WTC11 (cell line): Measurements from ENCODE around the gene EDIL3. TPM values are rescaled to one million over a fixed set of nuclear protein-coding genes. Genes with fewer than 3 reads are reported as not detected.
A peak's percentile ranks its signal among the peaks of the same experiment; 100 is the strongest.

Experiments
- ATAC-seq: fragments of 200-7000 bp; cut with Tn5 transposase; 2 replicates; pipeline ENCODE4 v1.10.0; 2021; ENCODE audit warnings: mild to moderate bottlenecking, moderate library complexity
- CTCF ChIA-PET: fragments of 300-600 bp; sonication (Branson Sonifier 250); formaldehyde crosslinking; loops from one replicate; lab custom pipeline; 2021; ENCODE audit warnings: antibody characterized with exemption; lab: Charles Lee
- POLR2A ChIA-PET: fragments of 350-600 bp; sonication (Branson Sonifier 250); formaldehyde crosslinking; loops from one replicate; lab custom pipeline; 2021; ENCODE audit warnings: antibody characterized with exemption; lab: Charles Lee
- DNase-seq: peaks from one replicate; pipeline ENCODE4 v3.0.0; 2021; ENCODE audit warnings: low spot score
- H3K27ac Mint-ChIP-seq: 2 replicates; pipeline ENCODE4 v1.8.0; 2021; ENCODE audit warnings: mixed read lengths
- H3K27me3 Mint-ChIP-seq: 2 replicates; pipeline ENCODE4 v1.8.0; 2021; ENCODE audit warnings: low read depth, mild to moderate bottlenecking, moderate library complexity, mixed read lengths
- H3K36me3 Mint-ChIP-seq: 2 replicates; pipeline ENCODE4 v1.8.0; 2021; ENCODE audit warnings: mixed read lengths
- H3K4me1 Mint-ChIP-seq: 2 replicates; pipeline ENCODE4 v1.8.0; 2022; ENCODE audit warnings: mixed read lengths
- H3K4me3 Mint-ChIP-seq: 2 replicates; pipeline ENCODE4 v1.8.0; 2021; ENCODE audit warnings: mild to moderate bottlenecking, moderate library complexity, mixed read lengths
- H3K9me3 Mint-ChIP-seq: 2 replicates; pipeline ENCODE4 v1.8.0; 2021; ENCODE audit warnings: mixed read lengths
- E2F5 ChIP-seq: sonication (generic); formaldehyde crosslinking; IDR thresholded peaks from 2 replicates; pipeline ENCODE4 v1.8.1; 2022; ENCODE audit warnings: mild to moderate bottlenecking, moderate library complexity, missing genetic modification reagents
- GTF2I ChIP-seq: fragments of 250-450 bp; sonication (Bioruptor Pico); conservative IDR thresholded peaks from 2 replicates; pipeline ENCODE4 v1.4.0; 2021; ENCODE audit warnings: mild to moderate bottlenecking
- IRF2 ChIP-seq: sonication (generic); formaldehyde crosslinking; IDR thresholded peaks from 2 replicates; pipeline ENCODE4 v1.8.0; 2022; ENCODE audit warnings: low read depth, missing genetic modification reagents, borderline replicate concordance
- MYBL2 ChIP-seq: sonication (generic); formaldehyde crosslinking; IDR thresholded peaks from 2 replicates; pipeline ENCODE4 v1.8.1; 2023; ENCODE audit warnings: mild to moderate bottlenecking, moderate library complexity, missing genetic modification reagents
- NFATC4 ChIP-seq: fragments of 250-450 bp; sonication (Bioruptor Pico); IDR thresholded peaks from 2 replicates; pipeline ENCODE4 v1.9.0; 2021; ENCODE audit warnings: mild to moderate bottlenecking
- NFE2L1 ChIP-seq: sonication (generic); formaldehyde crosslinking; IDR thresholded peaks from 2 replicates; pipeline ENCODE4 v1.8.1; 2023; ENCODE audit warnings: missing genetic modification reagents
- NR1H2 ChIP-seq: sonication (generic); formaldehyde crosslinking; IDR thresholded peaks from 2 replicates; pipeline ENCODE4 v1.9.0; 2021; ENCODE audit warnings: mild to moderate bottlenecking, moderate library complexity, missing genetic modification reagents
- RORB ChIP-seq: fragments of 250-450 bp; sonication (Bioruptor Pico); IDR thresholded peaks from 2 replicates; pipeline ENCODE4 v1.9.0; 2021; ENCODE audit warnings: mild to moderate bottlenecking
- SMAD4 ChIP-seq: sonication (generic); formaldehyde crosslinking; IDR thresholded peaks from 2 replicates; pipeline ENCODE4 v1.8.0; 2022; ENCODE audit warnings: mild to moderate bottlenecking, missing genetic modification reagents
- SP1 ChIP-seq: sonication (generic); formaldehyde crosslinking; conservative IDR thresholded peaks from 2 replicates; pipeline ENCODE4 v1.8.1; 2022; ENCODE audit warnings: missing genetic modification reagents
- TEAD4 ChIP-seq: sonication (generic); formaldehyde crosslinking; IDR thresholded peaks from 2 replicates; pipeline ENCODE4 v1.8.0; 2022; ENCODE audit warnings: mild to moderate bottlenecking, missing genetic modification reagents
- USF1 ChIP-seq: sonication (generic); formaldehyde crosslinking; IDR thresholded peaks from 2 replicates; pipeline ENCODE4 v1.8.0; 2022; ENCODE audit warnings: mild to moderate bottlenecking, missing genetic modification reagents
- ZNF121 ChIP-seq: sonication (generic); formaldehyde crosslinking; IDR thresholded peaks from 2 replicates; pipeline ENCODE4 v1.8.0; 2023; ENCODE audit warnings: missing genetic modification reagents
- ZNF138 ChIP-seq: sonication (generic); formaldehyde crosslinking; conservative IDR thresholded peaks from 2 replicates; pipeline ENCODE4 v1.8.1; 2022; ENCODE audit warnings: mild to moderate bottlenecking, moderate library complexity, missing genetic modification reagents
- ZNF219 ChIP-seq: sonication (generic); formaldehyde crosslinking; IDR thresholded peaks from 2 replicates; pipeline ENCODE4 v1.8.0; 2023; ENCODE audit warnings: missing genetic modification reagents, mild to moderate bottlenecking, borderline replicate concordance
- ZNF232 ChIP-seq: sonication (generic); formaldehyde crosslinking; IDR thresholded peaks from 2 replicates; pipeline ENCODE4 v1.8.0; 2022; ENCODE audit warnings: mild to moderate bottlenecking, missing genetic modification reagents
- ZNF396 ChIP-seq: fragments of 250-450 bp; sonication (Bioruptor Pico); IDR thresholded peaks from 2 replicates; pipeline ENCODE4 v1.8.0; 2021; ENCODE audit warnings: mild to moderate bottlenecking, moderate library complexity, borderline replicate concordance
- ZNF416 ChIP-seq: fragments of 250-450 bp; sonication (Bioruptor Pico); IDR thresholded peaks from 2 replicates; pipeline ENCODE4 v1.9.0; 2021; ENCODE audit warnings: mild to moderate bottlenecking, inconsistent platforms
- ZNF671 ChIP-seq: fragments of 250-450 bp; sonication (Bioruptor Pico); IDR thresholded peaks from 2 replicates; pipeline ENCODE4 v1.8.0; 2021; ENCODE audit warnings: mild to moderate bottlenecking
- total RNA-seq: library from RNA; stranded (reverse); gene quantifications from 3 replicates; pipeline ENCODE4 v1.2.3, GENCODE V29; 2021
- TF ChIP-seq, protein P1 (sequence below): fragments of 250-450 bp; sonication (Bioruptor Pico); IDR thresholded peaks from 2 replicates; pipeline ENCODE4 v1.8.0; 2021; ENCODE audit warnings: mild to moderate bottlenecking
- TF ChIP-seq, protein P2 (sequence below): sonication (generic); formaldehyde crosslinking; IDR thresholded peaks from 2 replicates; pipeline ENCODE4 v1.8.1; 2023; ENCODE audit warnings: mild to moderate bottlenecking, missing genetic modification reagents, moderate library complexity
- TF ChIP-seq, protein P3 (sequence below): fragments of 250-450 bp; sonication (Bioruptor Pico); IDR thresholded peaks from 2 replicates; pipeline ENCODE4 v1.9.0; 2021; ENCODE audit warnings: mild to moderate bottlenecking, borderline replicate concordance
- TF ChIP-seq, protein P4 (sequence below): sonication (generic); formaldehyde crosslinking; IDR thresholded peaks from 2 replicates; pipeline ENCODE4 v1.8.0; 2022; ENCODE audit warnings: mild to moderate bottlenecking, missing genetic modification reagents

EDIL3 gene
- total RNA-seq, 1 experiment from 2014 or later, result 48.3 TPM

GRCh38 chr5:84344788-84345187 is 39.9 kb downstream of the EDIL3 start:
- no peaks in the 10 kb centered on the region for H3K9me3 Mint-ChIP-seq
- TF ChIP-seq ZNF671 (CRISPR knock-in tag), result no peak
- TF ChIP-seq, protein P1, sequence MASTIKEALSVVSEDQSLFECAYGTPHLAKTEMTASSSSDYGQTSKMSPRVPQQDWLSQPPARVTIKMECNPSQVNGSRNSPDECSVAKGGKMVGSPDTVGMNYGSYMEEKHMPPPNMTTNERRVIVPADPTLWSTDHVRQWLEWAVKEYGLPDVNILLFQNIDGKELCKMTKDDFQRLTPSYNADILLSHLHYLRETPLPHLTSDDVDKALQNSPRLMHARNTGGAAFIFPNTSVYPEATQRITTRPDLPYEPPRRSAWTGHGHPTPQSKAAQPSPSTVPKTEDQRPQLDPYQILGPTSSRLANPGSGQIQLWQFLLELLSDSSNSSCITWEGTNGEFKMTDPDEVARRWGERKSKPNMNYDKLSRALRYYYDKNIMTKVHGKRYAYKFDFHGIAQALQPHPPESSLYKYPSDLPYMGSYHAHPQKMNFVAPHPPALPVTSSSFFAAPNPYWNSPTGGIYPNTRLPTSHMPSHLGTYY (CRISPR knock-in tag), result no peak
- no peak for TF ChIP-seq NFE2L1 (CRISPR knock-in tag)
- no peak for TF ChIP-seq ZNF138 (CRISPR knock-in tag)
- TF ChIP-seq, all 79 proteins: peak for 0
- H3K4me1 Mint-ChIP-seq, result peaks cover 60% of the 10 kb centered on the region
- CTCF ChIA-PET, result no interaction called here
- POLR2A ChIA-PET, result no interaction called here
- no peak for DNase-seq
- no peak for ATAC-seq
- no peaks in the 10 kb centered on the region for H3K36me3 Mint-ChIP-seq
- H3K27ac Mint-ChIP-seq, result peak overlapping the region; percentile 88
- no peaks in the 10 kb centered on the region for H3K27me3 Mint-ChIP-seq
- H3K4me3 Mint-ChIP-seq, result no peak overlapping the region

DNA sequence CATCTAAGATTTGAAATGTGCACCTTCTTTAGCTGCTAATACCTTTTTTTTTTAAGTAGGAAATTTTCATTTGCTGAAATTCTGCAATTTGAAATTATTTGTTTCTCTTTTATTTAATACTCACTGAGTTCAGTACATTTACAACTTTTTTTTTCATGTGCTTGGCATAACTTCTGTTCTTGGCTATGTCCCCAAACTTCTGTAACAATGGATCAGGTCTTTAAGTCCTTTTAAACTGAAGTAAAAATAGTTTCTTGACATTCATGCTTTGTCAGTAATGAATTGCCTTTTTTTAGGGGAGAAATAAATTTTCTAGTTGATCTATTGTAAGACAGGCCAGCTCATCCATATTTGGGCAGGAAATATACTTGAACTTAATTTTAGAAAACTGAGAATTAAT is 41.5 kb downstream of the EDIL3 start:
- no peak for ATAC-seq
- H3K4me3 Mint-ChIP-seq, result no peak overlapping the region

DNA sequence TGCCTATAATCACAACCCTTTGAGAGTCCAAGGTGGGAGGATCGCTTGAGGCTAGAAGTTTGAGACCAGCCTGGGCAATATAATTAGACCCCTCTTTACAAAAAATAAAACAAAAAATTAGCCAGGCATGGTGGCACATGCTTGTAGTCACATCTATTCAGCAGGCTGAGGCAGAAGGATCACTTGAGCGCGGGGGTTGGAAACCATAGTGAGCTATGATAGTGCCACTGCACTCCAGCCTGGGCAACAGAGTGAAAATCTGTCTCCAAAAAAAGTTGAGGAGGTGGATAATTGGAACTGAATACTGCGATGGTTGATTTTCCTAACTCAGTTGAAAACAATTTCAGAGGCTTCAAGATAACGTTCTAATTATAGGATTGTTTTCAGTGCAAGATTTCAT is 52.6 kb downstream of the EDIL3 start:
- no peak overlapping the region for H3K4me3 Mint-ChIP-seq
- ChIA-PET CTCF (no interaction called here), POLR2A (no interaction called here)
- no peaks in the 10 kb centered on the region for H3K27me3 Mint-ChIP-seq
- no peak for DNase-seq
- peaks cover 6% of the 10 kb centered on the region for H3K9me3 Mint-ChIP-seq
- no peak overlapping the region for H3K27ac Mint-ChIP-seq
- peaks cover 9% of the 10 kb centered on the region for H3K4me1 Mint-ChIP-seq
- TF ChIP-seq, protein P2, sequence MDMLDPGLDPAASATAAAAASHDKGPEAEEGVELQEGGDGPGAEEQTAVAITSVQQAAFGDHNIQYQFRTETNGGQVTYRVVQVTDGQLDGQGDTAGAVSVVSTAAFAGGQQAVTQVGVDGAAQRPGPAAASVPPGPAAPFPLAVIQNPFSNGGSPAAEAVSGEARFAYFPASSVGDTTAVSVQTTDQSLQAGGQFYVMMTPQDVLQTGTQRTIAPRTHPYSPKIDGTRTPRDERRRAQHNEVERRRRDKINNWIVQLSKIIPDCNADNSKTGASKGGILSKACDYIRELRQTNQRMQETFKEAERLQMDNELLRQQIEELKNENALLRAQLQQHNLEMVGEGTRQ, result no peak
- TF ChIP-seq, protein P3, sequence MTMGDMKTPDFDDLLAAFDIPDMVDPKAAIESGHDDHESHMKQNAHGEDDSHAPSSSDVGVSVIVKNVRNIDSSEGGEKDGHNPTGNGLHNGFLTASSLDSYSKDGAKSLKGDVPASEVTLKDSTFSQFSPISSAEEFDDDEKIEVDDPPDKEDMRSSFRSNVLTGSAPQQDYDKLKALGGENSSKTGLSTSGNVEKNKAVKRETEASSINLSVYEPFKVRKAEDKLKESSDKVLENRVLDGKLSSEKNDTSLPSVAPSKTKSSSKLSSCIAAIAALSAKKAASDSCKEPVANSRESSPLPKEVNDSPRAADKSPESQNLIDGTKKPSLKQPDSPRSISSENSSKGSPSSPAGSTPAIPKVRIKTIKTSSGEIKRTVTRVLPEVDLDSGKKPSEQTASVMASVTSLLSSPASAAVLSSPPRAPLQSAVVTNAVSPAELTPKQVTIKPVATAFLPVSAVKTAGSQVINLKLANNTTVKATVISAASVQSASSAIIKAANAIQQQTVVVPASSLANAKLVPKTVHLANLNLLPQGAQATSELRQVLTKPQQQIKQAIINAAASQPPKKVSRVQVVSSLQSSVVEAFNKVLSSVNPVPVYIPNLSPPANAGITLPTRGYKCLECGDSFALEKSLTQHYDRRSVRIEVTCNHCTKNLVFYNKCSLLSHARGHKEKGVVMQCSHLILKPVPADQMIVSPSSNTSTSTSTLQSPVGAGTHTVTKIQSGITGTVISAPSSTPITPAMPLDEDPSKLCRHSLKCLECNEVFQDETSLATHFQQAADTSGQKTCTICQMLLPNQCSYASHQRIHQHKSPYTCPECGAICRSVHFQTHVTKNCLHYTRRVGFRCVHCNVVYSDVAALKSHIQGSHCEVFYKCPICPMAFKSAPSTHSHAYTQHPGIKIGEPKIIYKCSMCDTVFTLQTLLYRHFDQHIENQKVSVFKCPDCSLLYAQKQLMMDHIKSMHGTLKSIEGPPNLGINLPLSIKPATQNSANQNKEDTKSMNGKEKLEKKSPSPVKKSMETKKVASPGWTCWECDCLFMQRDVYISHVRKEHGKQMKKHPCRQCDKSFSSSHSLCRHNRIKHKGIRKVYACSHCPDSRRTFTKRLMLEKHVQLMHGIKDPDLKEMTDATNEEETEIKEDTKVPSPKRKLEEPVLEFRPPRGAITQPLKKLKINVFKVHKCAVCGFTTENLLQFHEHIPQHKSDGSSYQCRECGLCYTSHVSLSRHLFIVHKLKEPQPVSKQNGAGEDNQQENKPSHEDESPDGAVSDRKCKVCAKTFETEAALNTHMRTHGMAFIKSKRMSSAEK (CRISPR knock-in tag), result no peak
- TF ChIP-seq ZNF219 (CRISPR knock-in tag) (no peak), NR1H2 (no peak), USF1 (no peak), ZNF416 (CRISPR knock-in tag) (no peak), TEAD4 (no peak), GTF2I (CRISPR knock-in tag) (no peak), ZNF138 (CRISPR knock-in tag) (no peak), RORB (CRISPR knock-in tag) (no peak), NFATC4 (CRISPR knock-in tag) (no peak), IRF2 (CRISPR knock-in tag) (no peak), ZNF232 (no peak), ZNF396 (CRISPR knock-in tag) (no peak), E2F5 (CRISPR knock-in tag) (no peak), ZNF671 (CRISPR knock-in tag) (no peak), NFE2L1 (CRISPR knock-in tag) (no peak), SP1 (CRISPR knock-in tag) (no peak)
- TF ChIP-seq, protein P4, sequence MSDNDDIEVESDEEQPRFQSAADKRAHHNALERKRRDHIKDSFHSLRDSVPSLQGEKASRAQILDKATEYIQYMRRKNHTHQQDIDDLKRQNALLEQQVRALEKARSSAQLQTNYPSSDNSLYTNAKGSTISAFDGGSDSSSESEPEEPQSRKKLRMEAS (CRISPR knock-in tag), result no peak
- ATAC-seq, result no peak
- H3K36me3 Mint-ChIP-seq, result peaks cover 6% of the 10 kb centered on the region

More for the DNA sequence above, 41.5 kb downstream of the EDIL3 start:
- no peak for TF ChIP-seq ZNF121 (CRISPR knock-in tag)
- TF ChIP-seq IRF2 (CRISPR knock-in tag), result no peak
- TF ChIP-seq MYBL2 (CRISPR knock-in tag), result no peak
- TF ChIP-seq SMAD4 (CRISPR knock-in tag), result no peak
- no peak for TF ChIP-seq USF1
- ChIA-PET CTCF (no interaction called here), POLR2A (no interaction called here)
- Mint-ChIP-seq H3K27ac (peak overlapping the region; percentile 61; the same call in 1 of the 2 replicates), H3K27me3 (no peaks in the 10 kb centered on the region), H3K9me3 (no peaks in the 10 kb centered on the region), H3K4me1 (peaks cover 57% of the 10 kb centered on the region), H3K36me3 (no peaks in the 10 kb centered on the region)
- DNase-seq, result no peak
